NB4 (cell line): Measurements from ENCODE around the gene C1GALT1C1L.

ENCODE experiments used
- MYC ChIP-seq: IDR thresholded peaks from 2 replicates; pipeline ENCODE4 v1.6.1; 2011; ENCODE audit warnings: low read depth, low read length
- POLR2A ChIP-seq: IDR thresholded peaks from 2 replicates; pipeline ENCODE4 v1.6.1; 2011; ENCODE audit warnings: mild to moderate bottlenecking; ENCODE audit not compliant: insufficient read length; ENCODE audit errors: extremely low read depth
- TF ChIP-seq, protein P1 (sequence below): IDR thresholded peaks from one replicate; pipeline ENCODE4 v1.5.1; 2012; ENCODE audit warnings: low read depth, low read length
- TF ChIP-seq, protein P2 (sequence below): IDR thresholded peaks from 2 replicates; pipeline ENCODE4 v1.6.1; 2011; ENCODE audit warnings: low read depth, low read length

DNA sequence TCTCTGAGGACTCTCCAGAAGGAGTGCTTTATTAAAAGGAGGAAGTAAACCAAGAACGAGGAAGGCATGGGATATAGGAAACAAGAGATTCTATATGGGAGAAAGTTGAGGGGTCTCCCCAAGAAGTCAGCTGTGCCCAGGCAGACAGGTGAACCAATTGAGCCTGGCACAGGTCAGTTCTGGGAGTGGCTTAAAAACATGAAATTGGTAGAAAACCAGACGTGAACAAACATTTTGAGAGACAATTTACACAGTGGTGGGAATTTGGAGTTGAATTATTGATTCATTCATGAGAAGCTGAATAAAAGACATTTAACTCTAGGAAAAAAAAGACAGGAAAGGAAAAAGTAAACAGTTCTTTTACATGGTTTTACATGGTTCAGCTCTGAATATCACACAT is 22.7 kb downstream of the C1GALT1C1L start:
- TF ChIP-seq, protein P1, sequence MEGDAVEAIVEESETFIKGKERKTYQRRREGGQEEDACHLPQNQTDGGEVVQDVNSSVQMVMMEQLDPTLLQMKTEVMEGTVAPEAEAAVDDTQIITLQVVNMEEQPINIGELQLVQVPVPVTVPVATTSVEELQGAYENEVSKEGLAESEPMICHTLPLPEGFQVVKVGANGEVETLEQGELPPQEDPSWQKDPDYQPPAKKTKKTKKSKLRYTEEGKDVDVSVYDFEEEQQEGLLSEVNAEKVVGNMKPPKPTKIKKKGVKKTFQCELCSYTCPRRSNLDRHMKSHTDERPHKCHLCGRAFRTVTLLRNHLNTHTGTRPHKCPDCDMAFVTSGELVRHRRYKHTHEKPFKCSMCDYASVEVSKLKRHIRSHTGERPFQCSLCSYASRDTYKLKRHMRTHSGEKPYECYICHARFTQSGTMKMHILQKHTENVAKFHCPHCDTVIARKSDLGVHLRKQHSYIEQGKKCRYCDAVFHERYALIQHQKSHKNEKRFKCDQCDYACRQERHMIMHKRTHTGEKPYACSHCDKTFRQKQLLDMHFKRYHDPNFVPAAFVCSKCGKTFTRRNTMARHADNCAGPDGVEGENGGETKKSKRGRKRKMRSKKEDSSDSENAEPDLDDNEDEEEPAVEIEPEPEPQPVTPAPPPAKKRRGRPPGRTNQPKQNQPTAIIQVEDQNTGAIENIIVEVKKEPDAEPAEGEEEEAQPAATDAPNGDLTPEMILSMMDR, result no peak
- TF ChIP-seq POLR2A (no peak), MYC (no peak)
- TF ChIP-seq, protein P2, sequence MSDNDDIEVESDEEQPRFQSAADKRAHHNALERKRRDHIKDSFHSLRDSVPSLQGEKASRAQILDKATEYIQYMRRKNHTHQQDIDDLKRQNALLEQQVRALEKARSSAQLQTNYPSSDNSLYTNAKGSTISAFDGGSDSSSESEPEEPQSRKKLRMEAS, result no peak
